ENCODE data around the gene ERC1. TPM values are rescaled to one million over a fixed set of nuclear protein-coding genes. Genes with fewer than 3 reads are reported as not detected.

The ERC1 gene
- total and polyA plus RNA-seq, 7 donors = 5.4 to 97.8 (median 34.6) TPM

DNA sequence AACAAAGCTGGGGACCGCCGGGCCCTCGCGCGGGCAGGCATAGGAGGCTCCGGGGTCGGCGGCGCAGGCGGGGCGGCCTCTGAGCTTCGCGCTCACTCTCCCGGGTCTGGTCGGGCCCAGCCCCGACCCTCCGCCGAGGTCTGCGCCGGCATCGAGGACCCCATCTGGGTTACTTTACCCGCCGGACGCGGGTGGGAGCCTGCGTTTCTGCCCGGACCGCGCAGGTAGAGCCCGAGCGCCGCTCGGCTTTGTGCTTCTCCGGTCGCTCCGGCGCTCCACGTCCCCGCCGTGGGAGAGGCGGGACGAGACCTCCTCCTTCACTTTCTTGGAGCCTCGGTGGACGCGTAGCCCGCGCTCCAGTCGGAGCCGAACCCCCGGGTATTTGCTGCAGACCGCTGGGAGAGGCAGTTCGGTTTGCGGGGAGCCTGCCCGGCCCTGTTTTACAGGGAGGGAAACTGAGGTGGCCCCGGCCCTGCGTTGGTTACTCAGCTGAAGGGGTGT is 540.2 kb downstream of the ERC1 start:
- TF ChIP-seq POLR2A (IDR thresholded peaks at IDR 0.05) = no peak
- H3K27me3 ChIP-seq = peaks cover 0 to 29% (median 19%) of the 10 kb centered on the region in 3 donors

DNA sequence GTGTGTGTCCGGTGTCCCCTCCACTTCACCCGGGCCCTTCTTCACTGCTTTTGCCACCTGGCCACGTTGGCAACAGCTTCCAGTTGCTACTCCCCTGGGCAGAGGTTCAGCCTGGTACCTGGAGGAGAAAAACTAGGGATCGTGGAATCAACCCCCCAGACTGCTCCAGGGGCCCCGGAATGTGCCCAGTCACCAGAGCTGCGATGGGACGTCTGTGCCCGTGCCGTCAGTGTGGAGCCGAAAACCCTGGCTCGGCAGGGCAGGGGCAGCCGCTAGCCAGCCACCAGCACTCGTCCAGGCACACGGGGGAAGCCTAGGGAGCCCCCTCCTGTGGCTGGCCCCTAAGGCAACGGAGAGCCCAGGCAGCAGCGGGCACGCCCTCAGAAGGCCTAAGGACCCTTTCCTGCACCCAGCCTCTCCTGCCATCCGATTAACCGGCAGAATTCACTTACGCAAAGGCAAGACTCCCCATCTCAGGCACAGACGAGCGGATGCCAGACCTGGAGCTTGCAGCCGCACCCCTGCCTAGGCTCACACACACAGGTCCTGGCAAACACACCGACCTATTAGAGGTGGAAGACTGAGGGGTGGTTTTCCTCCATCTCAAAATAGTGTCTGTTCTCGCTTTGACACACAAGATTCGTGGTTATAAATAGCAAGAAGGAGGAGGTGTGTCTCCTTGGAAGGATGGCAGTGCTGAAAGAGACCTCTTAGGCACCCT is 540.8 kb downstream of the ERC1 start:
- no peaks in the 10 kb centered on the region for H3K36me3 ChIP-seq
- peak overlapping the region in 1 of 4 donors; percentile 48 for H3K27ac ChIP-seq
- H3K4me3 ChIP-seq = peak overlapping the region in 3 of 4 donors; percentile 59 to 64 (median 63)
- TF ChIP-seq EP300 (IDR thresholded peaks at IDR 0.05) = no peak
- TF ChIP-seq, protein P1, sequence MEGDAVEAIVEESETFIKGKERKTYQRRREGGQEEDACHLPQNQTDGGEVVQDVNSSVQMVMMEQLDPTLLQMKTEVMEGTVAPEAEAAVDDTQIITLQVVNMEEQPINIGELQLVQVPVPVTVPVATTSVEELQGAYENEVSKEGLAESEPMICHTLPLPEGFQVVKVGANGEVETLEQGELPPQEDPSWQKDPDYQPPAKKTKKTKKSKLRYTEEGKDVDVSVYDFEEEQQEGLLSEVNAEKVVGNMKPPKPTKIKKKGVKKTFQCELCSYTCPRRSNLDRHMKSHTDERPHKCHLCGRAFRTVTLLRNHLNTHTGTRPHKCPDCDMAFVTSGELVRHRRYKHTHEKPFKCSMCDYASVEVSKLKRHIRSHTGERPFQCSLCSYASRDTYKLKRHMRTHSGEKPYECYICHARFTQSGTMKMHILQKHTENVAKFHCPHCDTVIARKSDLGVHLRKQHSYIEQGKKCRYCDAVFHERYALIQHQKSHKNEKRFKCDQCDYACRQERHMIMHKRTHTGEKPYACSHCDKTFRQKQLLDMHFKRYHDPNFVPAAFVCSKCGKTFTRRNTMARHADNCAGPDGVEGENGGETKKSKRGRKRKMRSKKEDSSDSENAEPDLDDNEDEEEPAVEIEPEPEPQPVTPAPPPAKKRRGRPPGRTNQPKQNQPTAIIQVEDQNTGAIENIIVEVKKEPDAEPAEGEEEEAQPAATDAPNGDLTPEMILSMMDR (IDR thresholded peaks at IDR 0.05) = no peak
- intact Hi-C loops (cut with DNase I) = no loop called here
- peaks cover 0 to 32% (median 16%) of the 10 kb centered on the region in 4 donors for H3K4me1 ChIP-seq
- WGBS, 2 donors = 23 to 51% methylated on average over 26 of the region's 26 CpGs
- H3K27me3 ChIP-seq = peaks cover 0 to 29% (median 19%) of the 10 kb centered on the region in 3 donors
- DNase-seq = no peak
- no peaks in the 10 kb centered on the region for H3K9me3 ChIP-seq

More for the DNA sequence above, 540.2 kb downstream of the ERC1 start:
- Histone ChIP-seq H3K4me3 (peak overlapping the region; percentile 33 to 64 (median 61)), H3K36me3 (no peaks in the 10 kb centered on the region), H3K4me1 (peaks cover 0 to 32% (median 16%) of the 10 kb centered on the region in 4 donors), H3K9me3 (no peaks in the 10 kb centered on the region), H3K27ac (peak overlapping the region in 2 of 4 donors; percentile 13 to 48)
- intact Hi-C loops (cut with DNase I) = no loop called here
- no peak for DNase-seq
- 1 to 2% methylated on average over 56 of the region's 56 CpGs for WGBS, 2 donors

DNA sequence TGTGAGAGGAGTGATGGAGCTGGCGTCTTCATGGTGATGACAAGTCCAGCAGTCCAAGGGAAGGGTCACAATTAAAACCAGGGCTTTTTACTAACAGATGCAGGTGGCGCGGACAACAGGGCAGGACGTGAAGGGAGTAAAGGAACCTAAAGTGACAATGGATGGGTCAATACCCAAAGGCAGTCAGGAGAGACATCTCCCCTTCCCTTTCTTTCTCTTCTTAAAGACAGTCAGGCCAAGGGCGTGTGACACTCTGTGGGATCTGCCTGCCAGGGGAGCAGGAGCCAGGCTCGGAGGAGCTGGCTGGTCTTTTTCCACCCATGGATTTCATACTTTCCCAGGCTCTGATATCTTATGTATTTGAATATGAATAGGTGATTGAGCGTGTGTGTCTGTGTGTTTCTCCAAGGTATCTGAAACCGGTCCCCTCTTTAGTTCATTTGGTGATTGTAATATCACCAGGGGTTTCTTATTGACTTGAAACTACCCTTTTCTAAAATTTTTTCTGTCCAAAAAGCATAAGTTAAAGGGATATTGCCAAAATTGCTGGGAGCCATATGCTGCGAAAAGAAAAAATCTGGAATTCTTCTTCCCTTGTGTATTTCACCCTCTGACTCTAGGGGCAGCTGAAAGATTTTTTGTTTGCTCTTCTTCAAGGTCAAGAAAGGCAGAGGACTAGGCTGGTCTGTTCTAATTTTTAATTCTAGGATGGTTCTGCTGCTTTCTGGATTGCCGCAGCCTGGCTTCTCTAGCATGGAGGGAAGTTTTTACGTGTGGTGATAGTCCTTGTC is 541.5 kb downstream of the ERC1 start:
- intact Hi-C loops (cut with DNase I) = no loop called here
- Histone ChIP-seq H3K4me1 (peaks cover 0 to 32% (median 16%) of the 10 kb centered on the region in 4 donors), H3K4me3 (no peak overlapping the region), H3K9me3 (no peaks in the 10 kb centered on the region), H3K27ac (no peak overlapping the region), H3K27me3 (peaks cover 0 to 29% (median 19%) of the 10 kb centered on the region in 3 donors), H3K36me3 (no peaks in the 10 kb centered on the region)
- no peak for TF ChIP-seq EP300 (IDR thresholded peaks at IDR 0.05)
- TF ChIP-seq POLR2A (IDR thresholded peaks at IDR 0.05) = no peak
- TF ChIP-seq POLR2AphosphoS5 (IDR thresholded peaks at IDR 0.05) = no peak
- TF ChIP-seq, protein P1 (IDR thresholded peaks at IDR 0.05) = no peak
- WGBS, 2 donors = 66 to 74% methylated on average over 11 of the region's 11 CpGs
- DNase-seq = no peak

DNA sequence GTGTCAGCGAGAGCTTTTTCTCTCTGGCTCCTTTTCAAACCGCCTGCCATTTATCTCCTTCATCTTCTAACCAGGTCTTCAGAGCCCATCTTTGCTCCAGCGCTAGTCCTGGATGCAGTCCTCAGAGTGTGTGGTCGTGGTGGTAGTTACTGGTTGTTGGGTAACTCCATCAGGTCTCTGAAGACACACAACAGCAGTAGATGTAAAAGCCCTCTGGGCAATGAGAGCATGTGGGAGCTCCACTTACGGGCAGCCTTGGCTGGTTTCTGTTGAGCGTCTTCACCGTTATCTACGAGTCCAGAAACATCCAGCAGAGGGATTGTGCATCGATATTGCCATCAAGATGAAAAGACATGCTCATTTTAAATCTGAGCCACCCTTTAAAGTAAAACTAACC is 542.2 kb downstream of the ERC1 start:
- WGBS, 2 donors = 42% methylated on average over 9 of the region's 9 CpGs

More for the DNA sequence above, 542.2 kb downstream of the ERC1 start:
- no peak for TF ChIP-seq EP300 (IDR thresholded peaks at IDR 0.05)
- TF ChIP-seq POLR2AphosphoS5 (IDR thresholded peaks at IDR 0.05) = no peak
- TF ChIP-seq, protein P1 (IDR thresholded peaks at IDR 0.05) = no peak
- TF ChIP-seq POLR2A (IDR thresholded peaks at IDR 0.05) = no peak
- peaks cover 0 to 29% (median 19%) of the 10 kb centered on the region in 3 donors for H3K27me3 ChIP-seq
- no peaks in the 10 kb centered on the region for H3K9me3 ChIP-seq
- H3K4me1 ChIP-seq = peaks cover 0 to 32% (median 16%) of the 10 kb centered on the region in 4 donors
- intact Hi-C loops (cut with DNase I) = no loop called here
- H3K27ac ChIP-seq = no peak overlapping the region
- no peaks in the 10 kb centered on the region for H3K36me3 ChIP-seq
- DNase-seq = no peak
- H3K4me3 ChIP-seq = no peak overlapping the region
